ENCODE data around the gene SPSB1. TPM values are rescaled to one million over a fixed set of nuclear protein-coding genes. Genes with fewer than 3 reads are reported as not detected.

SPSB1 gene
- total RNA-seq, 1 donor from 2014 or later = 14.7 TPM

DNA sequence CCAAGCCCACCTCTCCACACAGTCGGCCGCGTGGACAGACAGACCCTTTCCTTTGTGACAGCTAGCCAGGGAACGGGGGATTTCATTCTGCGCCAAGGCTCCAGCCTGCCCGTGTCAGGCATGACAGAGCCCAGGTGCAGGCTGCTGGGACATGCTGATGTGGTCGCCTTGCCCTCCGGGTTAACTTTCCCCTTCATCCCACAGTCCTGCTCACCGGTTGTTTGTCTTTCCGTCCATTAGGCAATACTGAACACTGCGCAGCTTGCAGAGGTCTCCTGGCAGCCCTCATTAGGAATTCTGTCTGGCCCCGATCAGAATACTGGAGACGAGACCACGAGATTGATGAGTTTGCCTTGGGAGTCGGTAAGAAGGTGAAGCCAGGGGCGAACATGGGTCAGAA is 62.8 kb downstream of the SPSB1 start:
- Histone ChIP-seq H3K36me3 (peaks cover 31% of the 10 kb centered on the region), H3K27ac (no peak overlapping the region), H3K9me3 (no peaks in the 10 kb centered on the region), H3K4me3 (no peak overlapping the region), H3K27me3 (ENCODE audit: low read depth) (no peaks in the 10 kb centered on the region), H3K4me1 (peaks cover 4% of the 10 kb centered on the region)
- no peak for ATAC-seq
- TF ChIP-seq, protein P1, sequence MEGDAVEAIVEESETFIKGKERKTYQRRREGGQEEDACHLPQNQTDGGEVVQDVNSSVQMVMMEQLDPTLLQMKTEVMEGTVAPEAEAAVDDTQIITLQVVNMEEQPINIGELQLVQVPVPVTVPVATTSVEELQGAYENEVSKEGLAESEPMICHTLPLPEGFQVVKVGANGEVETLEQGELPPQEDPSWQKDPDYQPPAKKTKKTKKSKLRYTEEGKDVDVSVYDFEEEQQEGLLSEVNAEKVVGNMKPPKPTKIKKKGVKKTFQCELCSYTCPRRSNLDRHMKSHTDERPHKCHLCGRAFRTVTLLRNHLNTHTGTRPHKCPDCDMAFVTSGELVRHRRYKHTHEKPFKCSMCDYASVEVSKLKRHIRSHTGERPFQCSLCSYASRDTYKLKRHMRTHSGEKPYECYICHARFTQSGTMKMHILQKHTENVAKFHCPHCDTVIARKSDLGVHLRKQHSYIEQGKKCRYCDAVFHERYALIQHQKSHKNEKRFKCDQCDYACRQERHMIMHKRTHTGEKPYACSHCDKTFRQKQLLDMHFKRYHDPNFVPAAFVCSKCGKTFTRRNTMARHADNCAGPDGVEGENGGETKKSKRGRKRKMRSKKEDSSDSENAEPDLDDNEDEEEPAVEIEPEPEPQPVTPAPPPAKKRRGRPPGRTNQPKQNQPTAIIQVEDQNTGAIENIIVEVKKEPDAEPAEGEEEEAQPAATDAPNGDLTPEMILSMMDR (IDR thresholded peaks at IDR 0.05) = no peak
- intact Hi-C loops (cut with DNase I) = no loop called here
- DNase-seq = no peak

DNA sequence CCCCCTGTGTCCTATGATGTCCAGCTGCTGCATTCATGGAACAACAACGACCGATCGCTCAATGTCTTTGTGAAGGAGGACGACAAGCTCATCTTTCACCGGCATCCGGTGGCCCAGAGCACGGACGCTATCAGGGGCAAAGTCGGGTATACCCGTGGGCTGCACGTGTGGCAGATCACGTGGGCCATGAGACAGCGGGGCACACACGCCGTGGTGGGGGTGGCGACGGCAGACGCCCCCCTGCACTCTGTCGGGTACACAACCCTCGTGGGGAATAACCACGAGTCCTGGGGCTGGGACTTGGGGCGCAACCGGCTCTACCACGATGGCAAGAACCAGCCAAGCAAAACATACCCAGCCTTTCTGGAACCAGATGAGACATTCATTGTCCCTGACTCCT is 63.3 kb downstream of the SPSB1 start:
- intact Hi-C loops (cut with DNase I) = no loop called here
- H3K4me1 ChIP-seq = peaks cover 4% of the 10 kb centered on the region
- TF ChIP-seq, protein P1 (IDR thresholded peaks at IDR 0.05) = no peak
- no peak overlapping the region for H3K27ac ChIP-seq
- ATAC-seq (no peak), DNase-seq (no peak)
- no peaks in the 10 kb centered on the region for H3K27me3 ChIP-seq (ENCODE audit: low read depth)
- no peak overlapping the region for H3K4me3 ChIP-seq
- H3K36me3 ChIP-seq = peaks cover 31% of the 10 kb centered on the region
- H3K9me3 ChIP-seq = no peaks in the 10 kb centered on the region

DNA sequence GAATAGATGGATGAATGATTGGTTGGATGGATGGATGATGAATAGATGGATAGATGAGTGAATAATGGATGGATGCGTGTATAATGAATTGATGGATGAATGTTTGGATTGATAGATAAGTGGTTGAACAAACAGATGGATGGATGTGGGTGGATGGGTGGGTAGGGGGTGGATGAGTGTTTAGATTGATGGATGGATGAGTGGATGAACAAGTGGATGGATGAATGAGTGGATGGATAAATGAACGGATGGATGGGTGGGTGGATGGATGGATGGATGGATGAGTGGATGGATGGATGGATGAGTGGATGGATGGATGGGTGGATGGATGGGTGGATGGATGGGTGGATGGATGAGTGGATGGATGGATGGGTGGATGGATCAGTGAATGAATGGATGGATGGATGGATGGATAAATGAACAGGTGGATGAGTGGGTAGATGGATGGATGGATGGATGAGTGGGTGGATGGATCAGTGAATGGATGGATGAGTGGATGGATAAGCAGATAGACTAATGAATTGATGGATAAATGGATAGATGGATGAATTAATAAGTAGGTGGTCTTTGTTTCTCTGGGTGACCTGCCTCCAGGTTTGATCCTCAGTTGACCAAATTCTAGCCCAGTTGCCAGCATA is 64.3 kb downstream of the SPSB1 start:
- Histone ChIP-seq H3K27me3 (ENCODE audit: low read depth) (no peaks in the 10 kb centered on the region), H3K4me1 (peaks cover 13% of the 10 kb centered on the region), H3K9me3 (no peaks in the 10 kb centered on the region), H3K36me3 (peaks cover 31% of the 10 kb centered on the region), H3K27ac (no peak overlapping the region), H3K4me3 (no peak overlapping the region)
- TF ChIP-seq, protein P1 (IDR thresholded peaks at IDR 0.05) = no peak
- ATAC-seq (no peak), DNase-seq (no peak)
- intact Hi-C loops (cut with DNase I) = no loop called here

DNA sequence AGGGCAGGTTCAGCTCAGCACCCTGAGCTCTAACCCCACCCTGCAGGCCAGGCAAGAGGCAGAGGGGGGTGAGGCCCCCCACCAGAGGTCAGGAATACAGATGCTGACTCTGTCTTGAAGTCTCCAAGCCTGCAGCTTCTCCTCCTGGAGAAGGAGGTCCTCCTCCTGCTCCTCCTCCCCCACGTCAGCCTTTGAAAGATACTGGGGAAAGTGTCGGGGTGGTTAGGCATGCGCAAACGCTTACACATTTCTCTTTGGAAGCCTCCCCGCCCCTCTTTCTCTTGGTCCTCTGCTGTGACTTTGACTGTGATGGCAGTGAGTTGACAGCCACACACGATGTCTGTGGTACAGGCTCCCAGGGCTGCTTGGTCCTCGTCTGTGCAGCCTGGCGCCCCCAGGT is 65.3 kb downstream of the SPSB1 start:
- Histone ChIP-seq H3K27ac (no peak overlapping the region), H3K36me3 (peaks cover 31% of the 10 kb centered on the region), H3K4me3 (no peak overlapping the region), H3K4me1 (peaks cover 15% of the 10 kb centered on the region), H3K9me3 (no peaks in the 10 kb centered on the region), H3K27me3 (ENCODE audit: low read depth) (no peaks in the 10 kb centered on the region)
- intact Hi-C loops (cut with DNase I) = no loop called here
- DNase-seq = no peak
- no peak for ATAC-seq
- TF ChIP-seq, protein P1 (IDR thresholded peaks at IDR 0.05) = no peak

DNA sequence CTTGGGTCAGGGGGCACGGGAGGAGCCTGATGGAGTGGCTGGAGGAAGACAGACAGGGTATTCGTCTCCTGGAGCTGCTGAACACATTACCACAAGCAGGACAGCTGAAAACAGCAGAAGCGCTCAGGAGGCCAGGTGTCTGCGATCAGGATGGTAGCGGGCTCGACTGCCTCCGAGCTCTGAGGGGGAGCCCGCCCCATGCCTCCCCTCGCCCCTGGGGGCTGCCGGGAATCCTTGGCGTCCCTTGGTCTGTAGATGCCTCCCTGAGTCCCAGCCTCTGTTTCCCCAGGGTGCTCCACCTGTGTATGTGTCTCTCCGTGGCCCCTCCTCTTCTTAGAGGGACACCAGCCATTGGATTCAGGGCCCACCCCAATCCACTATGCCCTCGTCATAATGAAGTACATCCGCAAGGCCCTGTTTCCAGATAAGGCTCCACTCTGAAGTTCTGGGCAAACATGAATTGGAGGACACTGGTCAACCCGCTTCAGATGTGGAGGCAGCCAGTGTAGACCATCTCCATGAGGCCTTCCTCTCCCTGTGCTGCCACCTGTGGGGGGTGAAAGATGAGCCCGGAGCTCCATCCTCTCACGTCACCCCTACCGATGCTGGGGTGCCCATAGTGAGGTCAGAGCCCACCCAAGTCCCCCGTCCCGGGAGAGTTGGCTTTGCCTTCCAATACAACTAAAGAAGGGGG is 67.8 kb downstream of the SPSB1 start:
- TF ChIP-seq, protein P1 (IDR thresholded peaks at IDR 0.05) = no peak
- Histone ChIP-seq H3K27ac (no peak overlapping the region), H3K9me3 (no peaks in the 10 kb centered on the region), H3K36me3 (peaks cover 29% of the 10 kb centered on the region), H3K4me1 (peaks cover 15% of the 10 kb centered on the region), H3K27me3 (ENCODE audit: low read depth) (no peaks in the 10 kb centered on the region), H3K4me3 (no peak overlapping the region)
- intact Hi-C loops (cut with DNase I) = no loop called here
- ATAC-seq (no peak), DNase-seq (no peak)
